ENCODE measurements around the gene ANGEL1.

Gene ANGEL1

DNA sequence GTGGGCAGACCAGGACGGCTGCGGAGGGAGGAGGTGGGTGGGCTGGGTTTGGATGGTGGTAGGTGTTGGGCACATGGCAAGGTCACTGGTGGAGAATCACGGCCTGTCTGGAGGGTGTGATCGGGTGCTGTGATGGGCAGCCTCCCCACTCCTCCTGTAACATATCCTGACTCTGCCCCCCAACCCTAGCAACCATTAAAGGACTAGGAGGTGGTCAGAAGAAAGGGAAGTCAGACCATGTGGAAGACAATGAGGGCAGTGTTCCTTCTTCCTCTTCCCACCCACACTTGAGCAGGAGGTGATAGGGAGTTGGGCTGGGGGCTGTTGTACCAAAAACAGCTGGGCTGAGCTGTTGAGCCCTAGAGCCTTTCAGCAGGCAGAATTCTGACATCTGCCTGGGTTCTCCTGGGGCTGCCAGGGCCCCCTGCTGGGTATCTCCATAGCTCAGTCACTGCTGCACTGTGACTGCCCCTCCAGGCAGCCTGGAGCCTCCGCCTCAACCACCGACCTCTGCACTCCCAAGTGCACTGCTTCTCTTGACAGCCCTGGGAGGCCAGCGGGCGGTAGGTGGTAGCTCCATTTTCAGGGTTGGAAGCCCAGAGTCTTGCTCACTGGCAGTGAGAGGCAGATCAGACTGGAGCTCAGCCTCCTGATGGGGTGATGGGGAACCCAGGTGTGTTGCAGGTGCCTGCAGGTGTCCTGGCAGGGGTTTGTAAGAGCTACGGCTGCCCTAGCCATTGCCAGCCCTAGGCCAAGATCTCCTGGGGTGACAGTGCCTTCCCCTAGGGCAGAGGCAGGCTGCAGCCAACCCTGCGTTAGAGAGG lies 36.0 kb downstream of the ANGEL1 start:
- Histone ChIP-seq H3K9me2 (replicated peaks; ENCODE audit: insufficient read depth, low read length) (no peaks in the 10 kb centered on the region), H3K27me3 (ENCODE audit: low read length) (no peaks in the 10 kb centered on the region), H3K4me3 (ENCODE audit: insufficient read depth, low read length, poor library complexity, severe bottlenecking) (no peak overlapping the region), H3K79me2 (ENCODE audit: insufficient read depth, low read length) (no peaks in the 10 kb centered on the region), H3K9ac (ENCODE audit: low read length) (no peak overlapping the region), H2AFZ (ENCODE audit: low read depth, low read length, severe bottlenecking) (no peak overlapping the region), H3K36me3 (ENCODE audit: low read length) (no peaks in the 10 kb centered on the region), H3K4me2 (ENCODE audit: low read depth, low read length, poor library complexity, severe bottlenecking) (no peak overlapping the region), H3F3A (ENCODE audit: insufficient read depth) (no peaks in the 10 kb centered on the region), H3K9me3 (ENCODE audit: insufficient read depth, low read length) (no peaks in the 10 kb centered on the region), H3K27ac (ENCODE audit: low read depth, low read length) (no peak overlapping the region), H4K20me1 (ENCODE audit: low read depth, low read length) (no peaks in the 10 kb centered on the region)
- TF ChIP-seq, protein P1, sequence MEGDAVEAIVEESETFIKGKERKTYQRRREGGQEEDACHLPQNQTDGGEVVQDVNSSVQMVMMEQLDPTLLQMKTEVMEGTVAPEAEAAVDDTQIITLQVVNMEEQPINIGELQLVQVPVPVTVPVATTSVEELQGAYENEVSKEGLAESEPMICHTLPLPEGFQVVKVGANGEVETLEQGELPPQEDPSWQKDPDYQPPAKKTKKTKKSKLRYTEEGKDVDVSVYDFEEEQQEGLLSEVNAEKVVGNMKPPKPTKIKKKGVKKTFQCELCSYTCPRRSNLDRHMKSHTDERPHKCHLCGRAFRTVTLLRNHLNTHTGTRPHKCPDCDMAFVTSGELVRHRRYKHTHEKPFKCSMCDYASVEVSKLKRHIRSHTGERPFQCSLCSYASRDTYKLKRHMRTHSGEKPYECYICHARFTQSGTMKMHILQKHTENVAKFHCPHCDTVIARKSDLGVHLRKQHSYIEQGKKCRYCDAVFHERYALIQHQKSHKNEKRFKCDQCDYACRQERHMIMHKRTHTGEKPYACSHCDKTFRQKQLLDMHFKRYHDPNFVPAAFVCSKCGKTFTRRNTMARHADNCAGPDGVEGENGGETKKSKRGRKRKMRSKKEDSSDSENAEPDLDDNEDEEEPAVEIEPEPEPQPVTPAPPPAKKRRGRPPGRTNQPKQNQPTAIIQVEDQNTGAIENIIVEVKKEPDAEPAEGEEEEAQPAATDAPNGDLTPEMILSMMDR (IDR thresholded peaks at IDR 0.05; ENCODE audit: insufficient read depth, low read length, poor library complexity, severe bottlenecking) = no peak
- TF ChIP-seq EZH2phosphoT487 (conservative IDR thresholded peaks at IDR 0.05; ENCODE audit: low read length) = no peak

DNA sequence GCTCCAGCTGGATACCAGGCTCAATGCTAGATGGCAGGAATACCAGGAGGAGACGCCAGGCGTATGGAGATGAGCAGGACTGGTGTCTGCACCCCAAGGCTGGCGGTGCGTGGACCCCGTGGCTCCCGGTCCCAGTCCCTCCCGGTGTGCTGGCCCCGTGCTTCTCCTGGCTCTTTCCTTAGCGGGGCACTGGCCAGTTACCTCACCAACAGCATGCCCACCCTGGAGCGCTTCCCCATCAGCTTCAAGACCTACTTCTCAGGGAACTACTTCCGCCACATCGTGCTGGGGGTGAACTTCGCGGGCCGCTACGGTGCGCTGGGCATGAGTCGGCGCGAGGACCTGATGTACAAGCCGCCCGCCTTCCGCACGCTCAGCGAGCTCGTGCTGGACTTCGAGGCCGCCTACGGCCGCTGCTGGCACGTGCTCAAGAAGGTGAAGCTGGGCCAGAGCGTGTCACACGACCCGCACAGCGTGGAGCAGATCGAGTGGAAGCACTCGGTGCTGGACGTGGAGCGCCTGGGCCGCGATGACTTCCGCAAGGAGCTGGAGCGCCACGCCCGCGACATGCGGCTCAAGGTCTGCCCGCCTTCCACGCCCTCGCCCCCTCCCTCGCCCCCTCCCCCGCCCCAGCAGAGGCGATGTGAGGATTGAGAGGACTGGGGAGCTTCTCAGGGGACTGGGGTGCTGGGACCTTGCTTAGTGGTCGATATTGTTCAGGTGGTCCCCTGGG lies 36.8 kb downstream of the ANGEL1 start:
- Histone ChIP-seq H3K9me2 (replicated peaks; ENCODE audit: insufficient read depth, low read length) (no peaks in the 10 kb centered on the region), H3K4me3 (ENCODE audit: insufficient read depth, low read length, poor library complexity, severe bottlenecking) (no peak overlapping the region), H2AFZ (ENCODE audit: low read depth, low read length, severe bottlenecking) (no peak overlapping the region), H3K9ac (ENCODE audit: low read length) (no peak overlapping the region), H3F3A (ENCODE audit: insufficient read depth) (no peaks in the 10 kb centered on the region), H3K9me3 (ENCODE audit: insufficient read depth, low read length) (no peaks in the 10 kb centered on the region), H4K20me1 (ENCODE audit: low read depth, low read length) (no peaks in the 10 kb centered on the region), H3K4me2 (ENCODE audit: low read depth, low read length, poor library complexity, severe bottlenecking) (no peak overlapping the region), H3K36me3 (ENCODE audit: low read length) (no peaks in the 10 kb centered on the region), H3K79me2 (ENCODE audit: insufficient read depth, low read length) (no peaks in the 10 kb centered on the region), H3K27ac (ENCODE audit: low read depth, low read length) (no peak overlapping the region), H3K27me3 (ENCODE audit: low read length) (no peaks in the 10 kb centered on the region)
- TF ChIP-seq, protein P1 (IDR thresholded peaks at IDR 0.05; ENCODE audit: insufficient read depth, low read length, poor library complexity, severe bottlenecking) = no peak
- TF ChIP-seq EZH2phosphoT487 (conservative IDR thresholded peaks at IDR 0.05; ENCODE audit: low read length) = no peak

DNA sequence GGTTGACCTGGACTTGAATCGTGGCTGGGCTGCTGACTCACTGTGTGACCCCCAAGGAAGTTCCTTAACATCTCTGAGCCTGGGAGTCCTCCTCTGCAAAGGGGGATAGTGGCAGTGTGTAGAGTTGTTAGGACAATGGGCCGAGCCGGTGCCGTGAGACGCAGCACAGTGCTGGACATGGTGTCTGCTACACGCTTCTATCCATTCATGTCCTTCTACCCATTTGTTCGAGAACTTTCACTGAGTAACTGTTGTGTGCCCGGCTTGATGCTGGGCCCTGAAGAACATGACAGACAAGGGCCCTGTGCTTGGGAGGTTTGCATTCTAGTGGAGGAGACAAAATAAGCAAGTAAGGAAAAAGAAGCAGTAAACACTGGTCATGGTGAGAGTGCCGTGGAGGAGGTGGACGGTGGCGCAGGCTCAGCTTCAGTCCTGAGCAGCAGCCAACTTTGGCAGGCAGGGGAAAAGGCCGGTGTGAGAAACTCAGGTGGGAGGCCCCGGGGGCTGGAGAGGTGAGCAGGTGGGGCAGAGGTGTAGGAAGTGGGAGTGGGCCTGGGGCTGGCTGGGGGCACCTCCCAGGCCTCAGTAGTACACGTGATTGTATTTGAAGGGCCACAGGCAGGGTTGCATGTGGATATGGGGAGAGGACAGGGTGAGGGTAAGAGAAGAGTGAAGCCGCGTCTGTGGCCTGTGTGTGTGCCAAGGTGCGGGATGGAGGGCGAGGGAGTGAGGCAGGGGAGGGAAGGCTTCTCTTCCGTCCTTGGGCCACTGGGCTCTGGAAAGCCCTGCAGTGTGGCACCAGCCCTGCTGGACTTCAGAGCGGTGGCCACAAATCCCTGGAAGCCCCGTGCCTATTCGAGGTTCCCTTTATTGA lies 37.6 kb downstream of the ANGEL1 start:
- Histone ChIP-seq H3K36me3 (ENCODE audit: low read length) (no peaks in the 10 kb centered on the region), H3K27me3 (ENCODE audit: low read length) (no peaks in the 10 kb centered on the region), H3K9ac (ENCODE audit: low read length) (no peak overlapping the region), H3K4me3 (ENCODE audit: insufficient read depth, low read length, poor library complexity, severe bottlenecking) (no peak overlapping the region), H4K20me1 (ENCODE audit: low read depth, low read length) (no peaks in the 10 kb centered on the region), H3K4me2 (ENCODE audit: low read depth, low read length, poor library complexity, severe bottlenecking) (no peak overlapping the region), H3F3A (ENCODE audit: insufficient read depth) (no peaks in the 10 kb centered on the region), H2AFZ (ENCODE audit: low read depth, low read length, severe bottlenecking) (no peak overlapping the region), H3K9me3 (ENCODE audit: insufficient read depth, low read length) (no peaks in the 10 kb centered on the region), H3K79me2 (ENCODE audit: insufficient read depth, low read length) (no peaks in the 10 kb centered on the region), H3K27ac (ENCODE audit: low read depth, low read length) (no peak overlapping the region), H3K9me2 (replicated peaks; ENCODE audit: insufficient read depth, low read length) (no peaks in the 10 kb centered on the region)
- TF ChIP-seq, protein P1 (IDR thresholded peaks at IDR 0.05; ENCODE audit: insufficient read depth, low read length, poor library complexity, severe bottlenecking) = no peak
